Adrenal gland (tissue), 12 donors: ENCODE data around the gene PLEKHA6. TPM values are rescaled to one million over a fixed set of nuclear protein-coding genes. Genes with fewer than 3 reads are reported as not detected.

Experiments used
- DNase-seq, 7 donors: peaks; one replicate each; pipeline ENCODE4 v3.0.0-alpha.2; 2019 to 2020
- H3K27ac ChIP-seq, 5 donors: fragments of 200-600 bp; sonication (generic) in 4 of 5; 1 replicate in 3 of 5; 2 replicates in 2 of 5; pipeline versions ENCODE4 v1.5.1 to v1.8.0; 2016 to 2020; ENCODE audit warnings: mild to moderate bottlenecking in 1 of 5
- H3K27me3 ChIP-seq: fragments of 200-600 bp; 2 replicates; pipeline ENCODE4 v1.8.0; 2021
- H3K36me3 ChIP-seq, 2 donors: fragments of 200-600 bp; replicated peaks in 1 of 2; 1 replicate in 1 of 2; 2 replicates in 1 of 2; pipeline versions ENCODE4 v1.5.1 to v1.8.0; 2018 to 2022
- H3K4me1 ChIP-seq, 2 donors: fragments of 200-600 bp; replicated peaks in 1 of 2; 1 replicate in 1 of 2; 2 replicates in 1 of 2; pipeline versions ENCODE4 v1.5.1 to v1.8.0; 2018 to 2021
- H3K4me3 ChIP-seq, 4 donors: fragments of 200-600 bp; sonication (generic) in 3 of 4; one replicate each; pipeline ENCODE4 v1.5.1; 2016 to 2018
- H3K9me3 ChIP-seq, 3 donors: fragments of 200-600 bp; sonication (generic) in 1 of 3; replicated peaks in 1 of 3; 1 replicate in 2 of 3; 2 replicates in 1 of 3; pipeline versions ENCODE4 v1.5.1 to v1.8.0; 2016 to 2021
- CTCF ChIP-seq, 6 experiments: fragments of 450-650 bp in 4 of 6; fragments of 200-600 bp in 2 of 6; sonication (generic) in 1 of 6; IDR thresholded peaks; 1 replicate in 5 of 6; 2 replicates in 1 of 6; pipeline versions ENCODE4 v1.5.1 to v1.8.0; 2016 to 2021; ENCODE audit warnings: antibody characterized with exemption in 6 of 6, mild to moderate bottlenecking in 2 of 6, moderate library complexity in 1 of 6
- POLR2A ChIP-seq, 2 donors: fragments of 450-650 bp; IDR thresholded peaks; one replicate each; pipeline ENCODE4 v1.6.1; 2017; ENCODE audit warnings: antibody characterized with exemption in 2 of 2, mild to moderate bottlenecking in 2 of 2, moderate library complexity in 1 of 2
- WGBS, 4 donors: extraction: QIAGEN DNeasy Blood & Tissue Kit in 2 of 4; methylation state at CpG; one replicate each; pipeline versions ENCODE4 v1.1.5 to v1.1.7; 2013 to 2017; 5-methylcytosine and 5-hydroxymethylcytosine counted together
- intact Hi-C, 2 donors: fragments of 100-400 bp; cut with DNase I; formaldehyde crosslinking; loops; one replicate each; pipeline versions ENCODE4 v1.14.1 to v1.15.0; 2022 to 2023
- polyA plus RNA-seq, 3 donors: library from polyadenylated mRNA; stranded (reverse); fragments of 200-250 nt in 2 of 3; fragments of 350-450 nt in 1 of 3; fragmentation: Illumina TruSeq in 1 of 3; extraction: RNeasy Lipid Tissue Mini Kit (QIAGEN cat#74804) in 1 of 3; gene quantifications; one replicate each; pipeline ENCODE4 v1.2.3, GENCODE V29; 2013 to 2014
- total RNA-seq, 9 donors: library from RNA; depleted of rRNA in 4 of 9; stranded (reverse); fragments of >200 nt in 4 of 9; fragments of 120-200 nt in 1 of 9; fragmentation: NEBNext Ultra II Directional in 1 of 9; extraction: Animal tissue kit (Norgen Biotek cat#: 25700) in 1 of 9; gene quantifications; one replicate each; pipeline versions ENCODE4 v1.1.0 to v1.2.4, GENCODE V29; 2013 to 2023
- donor health status: healthy with polysubstance abuse.
- donor health status: Bipolar disorder and iron deficiency.
- donor health status: DM: yes; HTN: yes; CAD: no.
- donor health status: DM: no; HTN: no; CAD: no.
- donor health status: DM: no; HTN: no; CAD: no.
- donor health status: DM: yes; HTN: yes; CAD: no.

Gene PLEKHA6
- total and polyA plus RNA-seq, 12 donors = 2.2 to 13.8 (median 5.1) TPM

GRCh38 chr1:204348722-204349121 lies 11.0 kb downstream of the PLEKHA6 start:
- Histone ChIP-seq H3K4me3 (no peak overlapping the region), H3K4me1 (peaks cover 0 to 19% of the 10 kb centered on the region in 2 donors), H3K27ac (peak overlapping the region in 2 of 5 donors; percentile 59 to 69), H3K27me3 (no peaks in the 10 kb centered on the region), H3K9me3 (no peaks in the 10 kb centered on the region), H3K36me3 (no peaks in the 10 kb centered on the region)
- DNase-seq = peak; percentile 47 to 89 (median 66)
- 6 to 16% (median 14%) methylated on average over 6 of the region's 6 CpGs for WGBS, 4 donors
- TF ChIP-seq CTCF (IDR thresholded peaks at IDR 0.05) = no peak
- TF ChIP-seq POLR2A (IDR thresholded peaks at IDR 0.05) = no peak
- intact Hi-C loops = no loop called here

GRCh38 chr1:204348242-204348641 lies 11.5 kb downstream of the PLEKHA6 start:
- intact Hi-C loops = no loop called here
- TF ChIP-seq CTCF (IDR thresholded peaks at IDR 0.05) = no peak
- TF ChIP-seq POLR2A (IDR thresholded peaks at IDR 0.05) = no peak
- Histone ChIP-seq H3K27me3 (no peaks in the 10 kb centered on the region), H3K4me3 (no peak overlapping the region), H3K4me1 (peaks cover 0 to 19% of the 10 kb centered on the region in 2 donors), H3K36me3 (no peaks in the 10 kb centered on the region), H3K9me3 (no peaks in the 10 kb centered on the region), H3K27ac (peak overlapping the region in 2 of 5 donors; percentile 59 to 69)
- WGBS, 4 donors = 49 to 60% (median 56%) methylated on average over 6 of the region's 6 CpGs
- DNase-seq = no peak

GRCh38 chr1:204345941-204346645 lies 13.6 kb downstream of the PLEKHA6 start:
- intact Hi-C loops = no loop called here
- Histone ChIP-seq H3K4me1 (peaks cover 0 to 18% of the 10 kb centered on the region in 2 donors), H3K27me3 (no peaks in the 10 kb centered on the region), H3K9me3 (no peaks in the 10 kb centered on the region), H3K27ac (peak overlapping the region in 1 of 5 donors; percentile 29), H3K4me3 (no peak overlapping the region), H3K36me3 (no peaks in the 10 kb centered on the region)
- no peak for DNase-seq
- TF ChIP-seq CTCF (IDR thresholded peaks at IDR 0.05) (no peak), POLR2A (IDR thresholded peaks at IDR 0.05) (no peak)
- WGBS, 4 donors = 78 to 86% (median 84%) methylated on average over 6 of the region's 6 CpGs

GRCh38 chr1:204345438-204345841 lies 14.3 kb downstream of the PLEKHA6 start:
- intact Hi-C loops = no loop called here
- Histone ChIP-seq H3K27me3 (no peaks in the 10 kb centered on the region), H3K27ac (peak overlapping the region in 1 of 5 donors; percentile 29), H3K9me3 (no peaks in the 10 kb centered on the region), H3K36me3 (no peaks in the 10 kb centered on the region), H3K4me3 (no peak overlapping the region), H3K4me1 (peaks cover 0 to 11% of the 10 kb centered on the region in 2 donors)
- WGBS, 4 donors = 66 to 95% (median 72%) methylated on average over 5 of the region's 5 CpGs
- no peak for TF ChIP-seq CTCF (IDR thresholded peaks at IDR 0.05)
- no peak for TF ChIP-seq POLR2A (IDR thresholded peaks at IDR 0.05)
- no peak for DNase-seq
